ENCODE measurements around the gene OR52W1.
"Not testable (repeated sequence)": the region's sequence is repeated elsewhere in the genome, so short reads cannot be mapped to it uniquely, and the experiment has no call there.

OR52W1 gene

DNA sequence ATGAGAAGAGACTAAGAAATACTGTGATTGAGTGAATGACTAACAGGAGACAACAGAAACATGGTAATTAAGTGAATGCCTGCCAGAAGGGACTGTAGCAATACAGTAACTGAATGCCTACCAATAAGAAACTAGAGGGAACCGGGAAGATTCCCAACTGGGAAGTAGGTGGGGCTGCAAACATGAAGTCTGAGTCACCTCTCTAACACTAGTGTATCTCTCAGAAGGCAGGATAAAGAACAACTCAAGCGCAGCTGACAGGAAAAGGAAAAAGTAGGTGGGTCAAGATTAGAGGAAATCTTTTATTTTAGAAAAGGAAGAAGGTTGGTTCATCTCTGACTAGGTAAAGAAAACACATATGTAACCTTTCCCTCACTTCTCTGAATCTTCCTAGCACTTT lies 20.3 kb downstream of the OR52W1 start:
- no peak for DNase-seq

DNA sequence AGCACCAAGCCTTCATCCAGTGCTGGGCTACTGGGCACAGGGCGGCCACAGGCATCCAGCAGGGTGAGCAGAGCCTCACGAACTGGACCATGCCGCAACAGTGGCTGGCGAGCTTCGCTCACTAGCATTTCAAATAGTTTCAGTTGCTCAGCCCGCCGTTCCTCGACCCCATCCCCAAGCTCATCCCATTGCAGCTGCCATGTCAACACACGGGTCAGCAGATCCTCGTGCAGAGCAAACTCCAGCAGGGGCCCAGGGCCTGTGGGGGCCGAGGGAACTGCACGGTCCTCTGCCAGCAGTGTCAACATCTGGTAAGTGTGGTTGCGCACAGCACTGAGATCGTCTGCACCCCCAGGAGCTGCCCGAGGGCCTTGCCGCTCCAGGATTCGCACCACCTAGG lies 24.8 kb downstream of the OR52W1 start:
- no peak for DNase-seq

DNA sequence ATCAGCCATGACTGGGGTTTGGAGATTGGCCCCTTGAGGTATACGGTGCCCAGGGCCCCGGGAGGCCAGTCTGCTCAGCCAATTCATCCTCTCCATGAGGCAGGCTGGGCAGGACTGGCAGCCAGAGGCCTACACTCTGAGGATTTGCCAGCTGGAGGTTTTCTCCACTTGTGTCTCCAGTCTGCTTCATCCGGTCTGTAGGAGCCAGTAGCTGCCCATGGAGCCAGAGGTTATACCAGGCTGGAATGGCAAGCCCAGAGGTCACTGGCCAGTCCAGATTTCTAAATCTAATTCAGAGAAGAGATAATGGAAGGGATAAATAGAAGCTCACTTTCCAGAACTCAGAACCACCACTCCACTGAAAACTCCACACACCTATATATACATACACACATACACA lies 25.4 kb downstream of the OR52W1 start:
- DNase-seq: no peak

DNA sequence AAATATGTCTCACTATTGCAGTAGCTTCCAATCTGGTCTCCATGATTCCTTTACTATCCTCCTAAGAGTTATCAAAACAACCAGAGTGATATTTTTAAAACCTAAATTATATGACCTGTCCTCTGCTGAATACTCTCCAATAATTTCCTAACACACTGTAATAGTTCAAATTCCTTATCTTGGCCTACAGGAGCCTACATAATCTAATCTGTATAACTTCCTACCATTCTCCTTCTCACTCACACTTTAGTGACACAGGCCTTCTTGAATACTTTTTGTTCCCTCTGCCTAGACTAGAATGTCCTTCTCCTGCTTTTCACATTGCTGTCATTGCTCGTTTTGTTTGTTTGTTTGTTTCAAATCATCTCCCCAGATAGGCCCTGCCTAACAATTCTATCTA lies 26.0 kb downstream of the OR52W1 start:
- no peak for DNase-seq

DNA sequence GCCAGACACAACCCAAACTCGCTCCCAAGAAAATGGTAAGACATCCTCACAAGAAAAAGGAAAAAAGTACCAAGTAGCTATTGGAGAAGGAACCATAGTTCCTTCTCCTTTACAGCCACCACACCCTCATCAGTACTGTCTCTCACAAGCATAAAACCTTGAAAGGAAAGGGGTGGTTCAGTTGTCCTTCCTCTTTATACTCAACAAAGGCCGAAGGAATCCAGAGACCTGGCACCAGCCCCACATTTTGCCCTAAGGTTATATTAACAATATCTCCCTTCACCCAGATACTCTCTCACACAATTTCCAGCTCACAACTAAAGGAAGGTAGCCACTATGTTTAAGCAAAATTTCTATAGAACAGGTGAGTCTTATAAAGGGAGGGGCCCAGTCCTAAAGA lies 26.9 kb downstream of the OR52W1 start:
- DNase-seq: no peak

DNA sequence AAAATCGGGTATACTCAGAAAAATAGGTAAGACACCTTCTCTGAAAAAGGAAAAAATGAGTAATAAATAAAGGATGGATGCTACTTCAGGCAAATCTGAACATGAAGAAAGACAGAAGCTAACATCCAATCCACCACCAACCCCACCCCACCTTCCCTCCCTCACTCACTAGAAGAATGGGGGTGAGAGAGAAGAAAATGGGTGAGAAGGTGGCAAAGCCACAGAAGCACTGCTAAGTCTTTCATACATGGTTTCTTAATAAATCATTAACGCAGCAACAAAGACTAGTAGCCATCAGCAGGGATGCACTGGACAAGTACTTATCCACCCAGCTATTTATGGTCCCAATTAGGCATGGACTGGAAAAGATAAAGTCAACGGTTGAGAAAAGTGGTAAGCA lies 29.5 kb downstream of the OR52W1 start:
- no peak for DNase-seq

DNA sequence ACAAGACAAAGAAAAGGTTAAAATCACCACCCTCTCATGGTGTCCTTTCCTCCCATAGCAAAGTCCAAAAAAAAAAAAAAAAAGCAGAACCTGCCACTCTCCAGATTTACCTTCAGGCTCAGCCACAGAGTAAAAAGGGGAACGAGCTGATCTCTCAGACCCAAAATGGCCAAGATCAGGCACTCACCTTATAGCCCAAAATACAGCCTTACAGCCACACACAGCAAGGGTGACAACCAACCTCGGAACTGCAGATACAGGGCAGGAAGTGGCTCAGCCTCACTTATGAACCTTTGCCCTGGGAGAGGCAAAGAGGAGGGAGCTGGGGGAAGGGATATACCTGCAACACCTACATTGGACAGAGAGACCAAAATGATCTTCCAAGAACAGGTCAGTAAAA lies 30.9 kb downstream of the OR52W1 start:
- DNase-seq: no peak

DNA sequence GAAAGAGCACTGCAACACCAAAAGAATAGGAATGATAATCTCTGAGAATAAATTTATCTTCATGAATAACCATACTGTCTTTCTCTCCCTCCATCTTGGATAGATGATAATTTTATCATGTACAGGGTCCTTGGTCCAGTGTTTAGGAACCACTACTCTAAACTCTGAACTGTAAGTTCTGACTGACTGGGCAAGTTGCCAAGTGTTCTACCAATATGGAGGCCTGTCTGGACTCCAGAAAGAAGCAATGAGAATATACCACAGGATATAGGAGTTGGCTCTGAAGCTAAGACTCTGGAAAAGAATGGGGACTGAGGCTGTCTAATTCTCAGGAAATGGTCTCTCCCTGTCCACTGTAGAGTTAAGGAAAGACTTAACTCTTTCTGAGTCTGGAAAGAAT lies 33.9 kb downstream of the OR52W1 start:
- DNase-seq: no peak

DNA sequence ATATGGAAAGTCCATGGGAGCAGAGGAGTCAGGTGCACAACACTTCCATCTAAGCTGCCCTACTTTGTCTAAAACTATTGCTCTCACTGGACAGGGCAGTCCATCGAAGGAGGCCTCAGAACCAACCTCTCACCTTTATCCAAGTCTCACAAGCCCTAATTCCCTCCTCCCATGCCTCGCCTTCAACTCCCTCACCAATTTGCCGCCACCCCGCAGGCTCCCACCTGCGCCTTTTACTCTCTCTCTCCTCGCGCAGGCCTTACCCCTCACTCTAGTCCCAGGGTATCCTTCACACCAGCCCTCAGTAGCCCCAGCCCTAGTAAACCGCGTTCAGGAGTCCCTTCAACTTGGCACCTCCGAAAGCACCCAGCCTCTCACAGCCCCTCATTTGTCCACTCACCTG lies 35.0 kb downstream of the OR52W1 start:
- DNase-seq: no peak

DNA sequence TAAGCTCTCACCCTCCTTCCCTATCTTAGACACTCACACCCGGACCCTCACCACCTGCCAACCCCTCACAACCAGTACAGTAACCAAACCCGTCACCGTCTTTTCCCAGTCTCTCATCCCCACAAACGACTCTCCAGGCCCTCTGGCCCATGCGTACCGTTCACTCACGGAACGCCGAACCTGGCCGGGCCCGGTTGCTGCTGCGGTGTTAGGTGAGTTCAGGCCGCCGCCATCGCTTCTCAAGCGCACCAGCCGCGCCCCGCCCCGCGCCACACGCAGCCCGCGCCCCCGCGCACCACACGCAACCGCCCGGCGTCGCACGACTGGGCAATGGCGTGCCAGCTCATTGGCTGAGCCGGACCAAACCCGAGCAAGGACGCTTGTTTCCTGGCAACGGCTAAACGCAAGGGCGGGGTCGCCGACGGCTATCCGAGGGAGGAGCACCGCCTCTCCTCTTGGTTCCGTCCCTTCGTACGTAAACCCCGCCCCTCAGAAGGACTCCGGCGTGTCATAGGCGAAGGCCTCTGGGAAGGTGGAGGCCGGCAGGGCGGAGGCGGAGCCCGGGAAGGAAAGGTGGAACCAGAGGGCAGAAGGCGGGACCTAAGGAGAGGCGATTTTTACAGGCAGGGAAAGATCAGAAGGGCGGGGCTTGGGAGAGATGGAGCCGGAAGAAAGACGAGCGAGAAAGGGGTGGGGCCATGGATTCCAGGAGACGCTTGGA lies 35.5 kb downstream of the OR52W1 start, which contains the start of gene FHIP1B:
FHIP1B (minus strand) TSS at position 250 of the 721 bp plus-strand sequence. CDS start 10,120 bp downstream, outside the sequence.
- DNase-seq: peak; percentile 100

DNA sequence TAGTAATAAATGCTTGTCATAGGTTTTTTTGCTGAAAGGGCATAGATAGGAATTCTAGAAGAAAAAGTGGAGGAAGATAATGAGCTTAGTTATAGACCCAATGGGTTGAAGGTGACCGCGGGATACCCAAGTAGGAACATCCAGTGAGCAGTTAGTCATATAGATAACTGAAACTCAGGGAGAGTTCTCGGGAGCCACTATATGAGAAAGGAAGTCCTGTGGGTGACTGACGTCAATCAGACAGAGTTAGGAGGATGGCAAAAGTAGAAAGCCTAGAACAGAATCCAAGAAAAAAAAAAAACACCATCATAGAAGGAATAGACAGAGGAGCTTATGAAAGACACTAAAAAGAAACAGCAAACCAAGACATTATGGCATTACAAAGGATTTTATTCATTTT lies 38.2 kb downstream of the OR52W1 start:
- no peak for DNase-seq

DNA sequence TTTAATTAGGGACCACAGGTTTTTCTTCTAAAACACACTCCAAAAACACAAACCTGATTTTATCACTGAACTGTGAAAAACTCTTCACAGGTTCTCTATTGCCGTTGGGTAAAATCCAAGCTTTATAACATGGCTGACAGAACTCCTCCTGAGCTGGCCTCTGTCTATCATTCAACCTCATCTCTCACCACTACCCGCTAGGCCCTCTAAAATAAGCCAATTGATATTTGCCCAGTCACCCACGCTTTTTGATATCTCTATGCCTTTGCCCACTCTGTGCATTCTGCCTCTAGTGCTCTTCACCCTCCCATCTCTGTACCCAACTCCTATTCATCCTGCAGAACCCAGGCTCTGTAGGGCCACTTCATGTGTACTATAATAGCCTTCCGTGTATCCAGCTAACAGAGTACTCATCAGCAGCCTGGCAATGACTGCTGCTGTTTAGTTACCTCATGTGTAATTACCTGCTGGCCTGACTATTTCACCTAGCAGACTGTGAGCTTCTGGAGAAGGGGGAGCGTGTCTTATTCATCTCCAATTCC lies 38.8 kb downstream of the OR52W1 start:
- no peak for DNase-seq

DNA sequence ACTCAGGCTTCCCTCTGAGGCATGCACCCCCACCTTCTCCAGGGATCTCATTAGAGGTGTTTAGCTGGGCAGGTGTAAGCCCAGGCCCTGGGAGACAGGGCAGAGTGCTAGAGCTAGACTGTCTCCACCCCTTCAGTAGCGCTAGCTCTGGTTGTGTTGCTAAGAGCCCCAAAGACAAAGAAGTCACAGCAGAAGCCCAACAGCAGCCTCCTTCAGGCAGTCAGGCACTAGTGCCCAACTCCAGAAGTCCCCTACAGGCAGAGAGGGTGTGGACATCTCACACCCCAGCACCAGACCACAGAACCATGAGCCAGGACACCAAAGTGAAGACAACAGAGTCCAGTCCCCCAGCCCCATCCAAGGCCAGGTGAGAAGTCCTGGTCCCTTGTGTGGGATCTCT lies 39.9 kb downstream of the OR52W1 start, which contains the start of gene CNGA4:
CNGA4 (plus strand) TSS at position 188 of the 400 bp plus-strand sequence; CDS start at position 306, 118 bp downstream.
- no peak for DNase-seq

DNA sequence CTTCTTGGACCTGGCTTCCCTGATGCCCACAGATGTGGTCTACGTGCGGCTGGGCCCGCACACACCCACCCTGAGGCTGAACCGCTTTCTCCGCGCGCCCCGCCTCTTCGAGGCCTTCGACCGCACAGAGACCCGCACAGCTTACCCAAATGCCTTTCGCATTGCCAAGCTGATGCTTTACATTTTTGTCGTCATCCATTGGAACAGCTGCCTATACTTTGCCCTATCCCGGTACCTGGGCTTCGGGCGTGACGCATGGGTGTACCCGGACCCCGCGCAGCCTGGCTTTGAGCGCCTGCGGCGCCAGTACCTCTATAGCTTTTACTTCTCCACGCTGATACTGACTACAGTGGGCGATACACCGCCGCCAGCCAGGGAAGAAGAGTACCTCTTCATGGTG lies 41.1 kb downstream of the OR52W1 start:
- no peak for DNase-seq

DNA sequence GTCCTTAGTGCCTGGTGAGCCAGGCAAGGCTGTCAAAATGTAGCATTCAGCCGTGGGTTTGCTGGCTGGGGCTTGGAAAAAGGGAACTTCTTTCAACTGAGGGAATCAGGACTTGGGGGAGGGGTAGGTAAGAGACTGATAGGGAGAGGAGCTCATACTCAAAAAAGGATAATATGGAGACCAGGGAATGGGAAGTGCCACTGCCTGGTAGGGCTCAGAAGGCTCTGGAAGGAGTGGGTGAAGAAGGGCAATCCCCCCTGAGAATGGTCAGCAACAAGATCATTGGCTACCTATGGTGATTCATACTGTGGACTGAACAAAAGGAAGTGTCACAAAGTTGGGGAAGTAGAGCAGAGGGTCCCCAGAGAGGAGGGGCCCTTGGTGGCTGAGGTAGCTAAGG lies 41.8 kb downstream of the OR52W1 start:
- no peak for DNase-seq

DNA sequence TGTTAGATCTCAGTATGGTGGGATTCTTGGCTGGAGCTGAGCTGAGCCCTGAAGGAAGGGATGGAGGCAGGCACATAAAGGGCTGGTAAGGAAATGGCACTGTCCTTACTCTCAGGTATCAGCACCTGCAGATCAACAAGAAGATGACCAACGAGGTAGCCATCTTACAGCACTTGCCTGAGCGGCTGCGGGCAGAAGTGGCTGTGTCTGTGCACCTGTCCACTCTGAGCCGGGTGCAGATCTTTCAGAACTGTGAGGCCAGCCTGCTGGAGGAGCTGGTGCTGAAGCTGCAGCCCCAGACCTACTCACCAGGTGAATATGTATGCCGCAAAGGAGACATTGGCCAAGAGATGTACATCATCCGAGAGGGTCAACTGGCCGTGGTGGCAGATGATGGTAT lies 42.3 kb downstream of the OR52W1 start:
- no peak for DNase-seq

DNA sequence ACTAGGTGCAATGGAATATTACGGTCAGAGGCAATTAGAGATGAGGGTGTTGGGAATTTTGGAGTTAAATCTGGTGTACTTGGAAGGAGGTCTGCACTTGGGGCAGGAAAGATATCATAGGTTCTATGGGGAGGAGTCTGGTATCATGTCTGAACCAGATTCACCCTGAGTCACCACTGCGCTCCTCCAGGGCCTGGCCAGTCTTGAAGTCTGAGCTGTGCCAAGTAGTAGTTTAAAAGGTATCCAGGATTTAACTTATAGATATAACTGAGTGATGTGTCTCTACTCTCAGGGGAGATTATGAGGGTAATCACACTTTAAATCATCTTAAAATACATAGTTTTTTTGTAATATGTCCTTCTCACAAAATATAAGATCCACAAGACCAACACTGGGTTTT lies 46.5 kb downstream of the OR52W1 start:
- no peak for DNase-seq

DNA sequence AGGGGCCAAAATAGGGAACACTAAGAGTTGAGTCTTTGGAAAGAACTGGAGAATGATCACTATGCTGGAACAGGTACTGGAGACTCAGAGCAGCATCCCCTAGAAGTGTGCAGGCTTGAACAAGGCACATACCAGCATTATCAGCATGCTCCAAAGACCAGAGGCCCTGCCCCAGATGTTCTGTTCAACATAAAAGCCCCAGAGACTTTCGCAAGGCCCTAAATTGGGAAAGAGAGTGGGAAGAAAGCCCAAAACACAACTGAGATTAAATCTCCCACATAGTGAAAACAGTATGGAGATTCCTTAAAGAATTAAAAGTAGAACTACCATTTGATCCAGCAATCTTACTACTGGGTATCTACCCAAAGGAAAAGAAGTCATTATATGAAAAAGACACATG lies 49.2 kb downstream of the OR52W1 start:
- no peak for DNase-seq

DNA sequence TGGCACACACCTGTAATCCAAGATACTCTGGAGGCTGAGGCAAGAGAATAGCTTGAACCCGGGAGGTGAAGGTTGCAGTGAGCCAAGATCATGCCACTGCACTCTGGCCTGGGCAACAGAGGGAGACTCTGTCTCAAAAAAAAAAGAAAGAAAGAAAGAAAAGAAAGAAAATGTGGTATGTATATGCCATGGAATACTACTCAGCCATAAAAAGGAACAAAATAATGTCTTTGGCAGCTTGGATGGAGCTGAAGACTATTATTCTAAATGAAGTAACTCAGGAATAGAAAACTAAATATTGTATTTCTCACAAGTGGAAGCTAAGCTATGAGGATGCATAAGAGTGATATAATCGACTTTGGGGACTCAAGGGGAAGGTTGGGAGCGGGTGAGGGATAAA lies 49.9 kb downstream of the OR52W1 start:
- DNase-seq: not testable (repeated sequence)

All from hippocampal formation (tissue), 2 donors.